GM19468 (cell line): ENCODE measurements around the gene FXYD6.

Experiments
- ATAC-seq: cut with Tn5 transposase; IDR thresholded peaks from one replicate; pipeline ENCODE4 v1.9.1; 2021; ENCODE audit warnings: mild to moderate bottlenecking, moderate library complexity, moderate number of reproducible peaks; ENCODE audit not compliant: unreplicated experiment; ENCODE audit errors: extremely low read depth

Gene FXYD6

DNA sequence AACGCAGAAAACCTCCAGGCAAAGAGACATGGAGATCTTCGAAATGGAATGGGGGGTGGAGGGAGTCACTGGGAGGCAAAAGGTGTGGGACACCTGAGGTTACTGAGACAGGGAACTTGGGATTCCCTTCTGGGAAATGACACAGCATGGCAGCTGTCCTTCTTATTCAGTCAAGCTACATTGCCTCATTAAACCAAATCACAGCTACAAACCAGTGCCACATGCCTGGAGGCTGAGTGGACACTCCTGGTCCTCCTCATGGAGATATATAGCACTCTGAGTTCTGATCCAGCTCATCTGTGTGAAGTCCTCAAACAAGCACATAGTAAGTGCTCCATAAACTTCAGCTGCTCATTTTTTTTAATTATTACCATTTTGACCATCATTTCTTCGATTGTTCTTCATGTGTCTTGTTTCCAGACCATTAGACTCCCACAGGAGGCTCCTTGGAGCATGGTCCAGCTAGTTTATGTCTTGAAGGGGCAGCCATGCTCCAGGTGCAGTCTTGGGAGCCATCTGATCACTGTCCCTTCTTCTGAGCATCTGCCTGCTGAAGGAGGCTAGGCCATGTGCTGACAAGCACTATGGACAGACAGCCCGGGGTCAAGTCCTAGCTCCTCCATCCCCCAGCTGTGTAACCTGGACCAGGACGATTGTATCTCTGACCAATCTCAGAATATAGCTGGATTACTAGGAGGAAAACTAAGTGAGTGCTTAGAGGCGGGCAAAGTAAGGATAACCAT is 42.2 kb downstream of the FXYD6 start:
- ATAC-seq, result no peak

GRCh38 chr11:117833401-117833891 is 43.0 kb downstream of the FXYD6 start:
- ATAC-seq, result no peak

- ATAC-seq, result no peak
Measured at GRCh38 chr11:117832511-117832910, 43.9 kb downstream of the FXYD6 start.

DNA sequence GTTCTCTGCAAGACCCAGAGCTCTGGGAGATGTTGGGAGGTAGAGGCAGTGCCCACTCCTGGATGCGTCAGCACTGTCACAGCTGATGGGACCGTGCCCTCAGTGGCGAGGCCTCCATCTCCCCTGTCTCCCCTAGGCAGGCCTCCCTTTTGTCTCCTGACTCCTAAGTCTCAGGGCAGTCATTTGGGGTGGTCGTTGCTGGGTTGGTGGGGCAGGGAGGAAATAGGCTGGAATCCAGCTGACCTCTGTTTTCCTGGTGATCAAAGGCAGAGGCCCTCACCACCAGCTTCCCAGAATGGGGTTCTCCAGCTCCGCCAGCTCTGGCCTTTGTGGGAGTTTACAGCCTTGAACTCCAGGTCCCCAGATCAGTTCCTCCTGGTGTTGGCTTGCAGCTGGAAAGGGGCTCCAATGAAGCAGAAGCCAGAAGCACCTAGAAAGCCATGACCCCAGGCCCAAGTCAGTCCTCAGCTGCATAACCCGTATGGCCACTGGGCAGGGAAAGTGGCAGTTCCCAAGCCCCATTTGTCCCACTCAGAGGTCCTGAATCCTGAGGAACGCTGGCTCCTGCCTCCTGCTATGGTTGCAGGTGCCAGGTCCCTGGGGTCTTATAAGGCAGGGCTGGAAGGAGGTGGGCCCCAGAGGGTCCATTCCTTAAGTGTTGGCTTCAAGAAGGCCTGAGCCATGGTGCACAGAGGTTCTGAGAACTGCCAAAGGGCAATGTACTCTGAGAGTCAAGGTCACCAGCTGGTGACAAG is 44.6 kb downstream of the FXYD6 start:
- no peak for ATAC-seq

GRCh38 chr11:117830674-117831351 is 45.6 kb downstream of the FXYD6 start:
- ATAC-seq, result no peak

- no peak for ATAC-seq
Measured at GRCh38 chr11:117830072-117830471, 46.4 kb downstream of the FXYD6 start.

DNA sequence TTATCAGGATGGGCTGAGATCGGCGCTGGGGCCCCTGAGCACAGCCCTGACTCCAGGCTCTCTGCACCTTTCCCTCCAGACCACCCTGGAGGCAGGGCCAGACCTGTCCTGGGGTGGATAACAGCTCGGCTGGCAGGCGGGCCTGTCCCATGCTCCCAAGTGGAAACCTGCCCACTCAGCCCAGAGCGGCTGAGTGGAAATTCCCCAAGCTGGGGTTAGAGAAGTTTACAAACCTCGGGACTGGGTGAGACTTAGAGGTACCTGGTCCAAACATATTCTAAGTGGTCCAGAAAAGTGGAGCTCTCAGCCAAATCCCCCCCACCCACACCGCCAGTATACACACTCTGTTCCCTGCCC is 47.1 kb downstream of the FXYD6 start:
- no peak for ATAC-seq

GRCh38 chr11:117828611-117829368 is 47.7 kb downstream of the FXYD6 start:
- no peak for ATAC-seq

DNA sequence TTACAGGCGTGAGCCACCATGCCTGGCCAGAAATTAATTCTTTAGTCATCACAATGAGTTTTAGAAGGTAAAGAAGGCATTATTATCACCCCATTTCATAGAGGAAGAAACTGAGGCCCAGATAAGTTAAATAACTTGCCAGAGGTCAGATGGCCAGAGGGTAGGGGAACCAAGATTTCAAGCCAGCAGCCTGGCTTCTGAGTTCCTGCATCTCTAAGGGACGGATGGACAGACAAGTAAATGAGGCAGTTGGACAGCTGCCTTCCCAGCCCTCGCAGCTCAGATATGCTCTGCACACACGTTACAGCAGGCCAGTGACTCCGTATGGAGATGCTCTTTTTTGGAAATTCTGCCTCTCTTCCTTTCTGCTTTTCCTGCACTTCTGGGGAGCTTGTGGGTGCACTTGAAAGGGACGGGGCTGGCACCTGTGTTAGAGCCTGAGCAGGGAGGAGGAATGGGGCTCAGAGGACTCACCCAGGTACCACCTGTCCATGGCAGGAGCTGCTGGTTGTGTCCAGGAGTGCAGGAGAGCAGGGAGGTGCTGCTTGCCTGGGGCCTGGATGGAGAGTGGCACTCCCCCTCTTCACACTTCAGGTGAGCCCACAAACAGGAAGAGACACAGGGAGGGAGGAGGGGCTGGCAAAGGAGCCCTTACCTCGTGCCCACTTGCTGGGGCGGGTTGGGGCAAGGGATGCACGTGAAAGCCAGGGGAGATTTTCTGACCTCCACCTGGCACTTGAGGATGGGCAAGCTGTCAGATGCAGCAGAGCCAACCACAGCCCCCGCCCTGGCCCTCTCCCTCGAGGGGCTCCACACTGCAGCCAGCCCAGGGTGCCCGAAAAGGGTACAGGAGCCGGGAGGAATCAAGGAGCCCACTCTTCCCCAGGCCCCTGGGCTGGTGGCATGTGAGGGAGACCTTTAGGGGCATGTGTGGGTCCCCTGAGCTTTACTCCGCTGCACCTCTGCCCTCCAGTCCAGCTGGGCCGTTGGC is 48.6 kb downstream of the FXYD6 start:
- ATAC-seq, result no peak

GRCh38 chr11:117826832-117827231 is 49.6 kb downstream of the FXYD6 start:
- no peak for ATAC-seq

- no peak for ATAC-seq
Measured at GRCh38 chr11:117826190-117826570, 50.3 kb downstream of the FXYD6 start.

GRCh38 chr11:117825538-117826189 is 50.8 kb downstream of the FXYD6 start:
- no peak for ATAC-seq

GRCh38 chr11:117824571-117825537 is 51.6 kb downstream of the FXYD6 start, which contains the start of gene FXYD2:
TSS of gene FXYD2 (minus strand) at chr11:117824744. CDS start at chr11:117824678, 66 bp downstream.
- no peak for ATAC-seq

GRCh38 chr11:117823946-117824420 is 52.5 kb downstream of the FXYD6 start:
- ATAC-seq, result no peak

DNA sequence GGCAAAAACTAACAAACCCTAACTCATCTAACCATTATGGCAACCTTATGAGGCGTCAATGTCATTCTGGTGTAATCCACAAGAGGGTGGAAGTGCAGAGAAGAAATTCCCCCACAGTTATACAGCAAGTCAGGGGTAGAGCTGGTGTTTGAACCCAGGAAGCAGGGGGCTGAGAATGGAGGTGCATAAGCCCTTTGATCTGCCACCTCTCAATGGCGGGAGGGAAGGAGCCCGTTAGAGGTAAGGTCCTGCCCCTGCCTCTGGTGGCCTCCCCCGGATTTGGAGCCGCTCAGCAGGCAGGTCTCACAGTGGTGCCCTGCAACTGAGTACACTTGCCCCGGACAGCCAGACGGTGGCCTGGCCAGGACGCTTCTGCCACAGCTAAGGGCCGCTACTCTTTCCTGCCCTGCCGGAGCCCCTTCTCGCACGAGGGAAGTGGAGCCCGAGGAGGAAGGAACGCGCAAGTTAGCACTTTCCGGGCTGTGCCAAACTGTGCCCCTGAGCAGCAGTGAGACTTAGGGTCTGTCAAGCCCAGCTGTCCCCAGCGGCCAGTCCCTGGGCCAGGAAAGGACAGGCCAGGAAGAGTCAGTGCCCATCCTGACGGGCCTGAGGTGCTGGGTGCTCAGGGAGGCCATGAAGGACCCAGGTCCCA is 53.0 kb downstream of the FXYD6 start:
- ATAC-seq, result no peak

DNA sequence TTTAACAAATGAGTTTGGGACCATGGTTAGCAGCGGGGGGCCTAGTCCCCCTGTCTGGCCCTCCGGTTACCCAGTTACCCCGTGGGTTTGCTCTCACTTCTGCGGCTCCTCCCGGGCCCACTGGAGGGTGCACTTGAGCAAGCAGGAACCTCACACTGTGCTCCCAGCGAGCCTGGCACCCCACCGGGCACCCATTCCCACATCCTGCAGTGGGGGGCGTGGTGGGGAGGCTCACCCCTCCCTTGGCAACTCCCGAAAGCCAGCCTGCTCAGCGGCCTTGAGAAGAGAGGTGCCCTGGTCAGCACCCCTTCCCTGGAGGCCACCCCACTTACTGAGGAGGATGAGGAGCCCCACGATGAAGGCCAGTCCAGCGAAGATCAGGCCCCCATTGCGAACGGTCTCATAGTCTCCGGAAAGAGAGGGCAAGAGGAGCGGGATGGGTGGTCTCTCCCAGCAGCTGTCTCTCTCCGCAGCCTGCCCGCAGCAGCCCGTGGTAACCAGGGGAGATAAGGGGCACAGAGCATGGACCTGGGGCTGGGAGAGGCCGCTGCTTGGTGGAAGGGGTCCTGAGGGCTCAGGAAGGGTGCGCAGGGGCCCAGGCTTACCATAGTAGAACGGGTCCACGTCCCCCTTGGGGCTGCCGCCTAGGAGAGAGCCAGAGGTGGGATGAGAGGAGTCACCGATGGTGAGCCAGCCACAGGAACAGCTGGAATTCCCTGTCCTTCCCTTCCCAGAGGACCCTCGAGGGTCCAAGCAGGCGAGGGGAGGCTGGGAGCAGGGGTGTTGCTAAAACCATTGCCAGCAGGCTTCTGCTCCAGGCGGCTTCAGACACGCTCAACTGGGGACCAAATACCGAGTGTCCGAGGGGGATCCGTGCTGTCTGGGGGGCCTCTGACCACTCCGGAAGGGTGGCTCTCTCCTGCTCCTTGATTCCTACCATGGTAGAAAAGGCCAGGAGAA is 54.1 kb downstream of the FXYD6 start:
- no peak for ATAC-seq
